Hematopoietic multipotent progenitor cell treated with erythropoietin and hydrocortisone succinate and interleukin-3 and kit ligand, for 6 days (in vitro differentiated cells): ENCODE results near the gene ACER3.
"Not testable (repeated sequence)": the region's sequence is repeated elsewhere in the genome, so short reads cannot be mapped to it uniquely, and the experiment has no call there.

Experiments
- DNase-seq: peaks from one replicate; pipeline ENCODE4 v3.0.0-alpha.2; 2015

Gene ACER3

DNA sequence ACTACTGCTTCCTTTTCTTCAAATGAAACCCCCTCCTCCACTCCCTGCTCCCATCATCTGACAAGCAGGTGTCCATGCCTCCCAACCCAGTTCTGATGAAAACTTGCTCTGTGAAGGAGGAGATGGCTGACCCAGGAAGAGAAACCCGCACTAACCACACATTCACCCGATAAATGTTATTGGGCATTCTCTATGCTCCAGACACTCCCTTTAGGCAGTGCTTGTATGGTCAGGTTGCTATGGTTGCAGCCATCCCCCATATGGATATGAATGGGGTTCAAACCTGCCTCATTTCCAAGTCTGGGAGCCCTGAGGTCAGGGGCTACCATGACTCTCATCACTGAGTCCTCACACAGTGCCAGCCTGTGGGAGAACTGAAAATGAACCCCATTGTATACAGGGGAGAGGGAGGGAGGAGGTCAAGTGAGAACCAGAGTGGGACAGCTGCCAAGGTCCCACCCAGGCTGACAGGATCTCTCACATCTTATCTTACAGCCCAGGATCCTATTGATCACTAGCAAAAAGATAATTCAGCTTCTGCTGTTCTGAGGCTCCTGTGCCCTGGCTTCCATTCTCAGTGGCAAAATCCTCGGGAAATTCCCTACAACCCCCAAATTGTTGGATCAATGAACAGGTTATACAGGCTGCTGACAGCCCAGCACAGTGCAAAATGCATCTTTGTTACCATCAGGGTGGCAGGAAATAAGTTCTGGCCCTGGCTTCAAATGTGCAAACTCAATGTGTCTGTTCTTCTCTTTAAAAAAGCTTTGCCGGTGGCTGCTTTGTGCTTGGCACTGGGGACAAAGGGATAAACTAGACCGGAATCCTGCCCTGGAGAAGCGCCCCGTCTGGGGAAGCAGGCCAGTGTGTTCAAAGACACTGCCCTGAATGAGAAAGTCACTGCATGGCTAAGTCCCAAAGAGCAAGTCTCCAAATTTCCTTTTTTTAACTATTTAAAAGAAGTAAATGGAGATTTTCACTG lies 22.7 kb upstream of the ACER3 start:
- peak; percentile 61 for DNase-seq

GRCh38 chr11:76838678-76839068 lies 22.0 kb upstream of the ACER3 start:
- DNase-seq = no peak

- no peak for DNase-seq
Measured at GRCh38 chr11:76839311-76839710, 21.4 kb upstream of the ACER3 start.

GRCh38 chr11:76841923-76842452 lies 18.7 kb upstream of the ACER3 start:
- DNase-seq = no peak

DNA sequence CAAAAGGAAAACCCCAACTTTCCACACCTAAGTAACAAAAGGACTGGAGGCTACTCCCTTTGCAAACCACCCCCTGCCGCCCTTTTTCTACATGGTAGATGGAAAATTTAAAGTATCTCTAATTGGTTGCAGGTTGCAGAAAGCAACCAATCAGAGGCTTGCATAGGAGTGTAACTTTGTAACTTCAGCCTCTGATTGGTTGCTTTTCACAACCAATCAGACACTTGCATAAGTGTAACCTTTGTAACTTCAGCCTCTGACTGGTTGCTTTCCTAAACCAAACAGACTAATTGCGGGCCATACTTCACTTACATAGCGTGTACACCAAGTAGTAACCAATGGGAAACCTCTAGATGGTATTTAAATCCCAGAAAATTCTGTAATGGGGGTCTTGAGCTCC lies 16.8 kb upstream of the ACER3 start:
- no peak for DNase-seq

DNA sequence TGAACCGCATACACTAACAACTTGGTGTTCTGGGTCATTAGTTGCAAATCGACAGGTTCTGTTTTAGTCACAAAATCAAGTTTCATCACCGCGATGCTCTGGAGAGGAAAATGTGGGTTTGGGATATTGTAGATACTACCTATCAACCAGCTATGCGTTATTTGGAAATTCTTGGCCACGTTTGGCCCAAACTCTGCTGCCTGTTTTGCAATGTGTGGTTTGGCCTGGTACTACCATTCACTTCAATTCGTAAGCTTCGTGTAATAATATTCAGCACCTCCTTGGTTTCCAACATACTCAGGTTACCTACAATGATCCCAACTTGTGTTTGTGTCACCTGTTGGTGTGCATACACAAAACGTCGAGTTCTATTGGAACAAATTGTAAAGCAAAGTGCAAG lies 16.2 kb upstream of the ACER3 start:
- no peak for DNase-seq

DNA sequence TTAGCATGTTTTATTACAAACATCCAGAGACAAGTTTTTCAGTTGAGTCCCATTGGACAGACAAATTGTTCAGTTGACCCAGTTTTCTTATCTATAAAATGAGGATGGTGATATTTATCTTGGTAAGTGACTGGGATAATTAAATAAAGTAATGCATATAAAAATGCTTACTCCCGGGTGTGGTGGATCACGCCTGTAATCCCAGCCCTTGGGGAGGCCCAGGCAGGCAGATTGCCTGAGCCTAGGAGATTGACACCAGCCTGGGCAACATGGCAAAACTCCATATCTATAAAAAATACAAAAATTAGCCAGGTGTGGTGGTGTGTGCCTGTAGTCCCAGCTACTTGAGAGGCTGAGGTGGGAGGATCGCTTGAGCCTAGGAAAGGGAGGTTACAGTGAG lies 15.6 kb upstream of the ACER3 start:
- no peak for DNase-seq

GRCh38 chr11:76846441-76846840 lies 14.3 kb upstream of the ACER3 start:
- no peak for DNase-seq

DNA sequence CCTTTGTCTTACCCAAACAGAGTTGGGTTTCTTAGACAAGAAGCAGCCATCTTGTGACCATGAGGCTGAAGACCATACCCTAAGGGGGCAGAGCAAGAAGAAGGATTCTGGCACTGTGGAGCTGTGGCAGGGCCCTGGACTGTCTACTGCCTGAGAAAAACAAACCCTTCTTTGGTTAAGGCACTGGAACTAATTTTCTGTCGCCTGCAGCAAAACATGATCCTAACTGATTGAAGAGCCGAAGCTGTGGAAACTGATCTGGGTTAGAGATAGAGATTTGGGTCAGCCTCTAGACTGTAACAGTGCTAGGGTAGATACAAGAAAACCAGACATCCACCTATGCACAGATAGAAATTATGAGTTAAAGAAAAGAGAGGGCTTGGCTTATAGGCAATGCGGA lies 11.3 kb upstream of the ACER3 start:
- DNase-seq = no peak

- DNase-seq = peak; percentile 71
Measured at GRCh38 chr11:76850130-76850529, 10.6 kb upstream of the ACER3 start.

DNA sequence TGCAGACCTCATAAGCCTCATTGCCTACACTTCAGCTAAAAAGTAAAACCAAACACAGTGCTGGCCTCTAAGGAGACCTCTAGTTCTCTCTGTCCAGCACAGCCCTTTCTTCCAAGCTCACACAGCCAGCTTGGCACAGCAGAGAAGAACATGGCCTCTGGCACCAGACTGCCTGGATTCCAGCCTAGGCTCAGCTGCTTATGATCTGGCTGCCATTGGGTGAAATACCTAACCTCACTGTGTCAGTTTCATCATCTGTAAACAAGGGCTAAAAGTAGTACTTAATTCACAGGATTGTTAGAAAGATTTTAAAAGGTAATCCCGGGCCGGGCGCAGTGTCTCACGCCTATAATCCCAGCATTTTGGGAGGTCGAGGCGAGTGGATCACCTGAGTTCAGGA lies 9.9 kb upstream of the ACER3 start:
- DNase-seq = no peak

DNA sequence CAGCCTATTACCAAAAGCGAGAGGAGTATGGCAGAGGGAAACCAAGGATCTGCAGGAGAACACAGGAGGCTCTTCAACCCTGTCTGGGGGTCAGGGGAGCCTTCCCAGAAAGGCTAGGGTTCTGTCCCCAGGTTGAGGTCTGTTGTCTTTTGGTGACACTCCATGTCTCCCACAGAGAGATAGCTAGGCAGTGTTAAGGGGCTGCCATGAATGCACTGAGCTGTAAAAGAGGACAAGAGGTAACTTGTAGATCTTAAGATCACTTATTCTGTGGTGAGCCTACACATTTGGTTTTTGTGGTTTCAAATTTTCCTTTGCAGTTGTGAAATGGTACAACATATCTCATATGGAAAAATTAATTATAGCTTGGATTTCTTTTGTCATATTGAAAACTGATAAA lies 6.0 kb upstream of the ACER3 start:
- peak; percentile 16 for DNase-seq

GRCh38 chr11:76855670-76856069 lies 5.0 kb upstream of the ACER3 start:
- not testable (repeated sequence) for DNase-seq

GRCh38 chr11:76856106-76856505 lies 4.6 kb upstream of the ACER3 start:
- no peak for DNase-seq

GRCh38 chr11:76856571-76856970 lies 4.1 kb upstream of the ACER3 start:
- no peak for DNase-seq

DNA sequence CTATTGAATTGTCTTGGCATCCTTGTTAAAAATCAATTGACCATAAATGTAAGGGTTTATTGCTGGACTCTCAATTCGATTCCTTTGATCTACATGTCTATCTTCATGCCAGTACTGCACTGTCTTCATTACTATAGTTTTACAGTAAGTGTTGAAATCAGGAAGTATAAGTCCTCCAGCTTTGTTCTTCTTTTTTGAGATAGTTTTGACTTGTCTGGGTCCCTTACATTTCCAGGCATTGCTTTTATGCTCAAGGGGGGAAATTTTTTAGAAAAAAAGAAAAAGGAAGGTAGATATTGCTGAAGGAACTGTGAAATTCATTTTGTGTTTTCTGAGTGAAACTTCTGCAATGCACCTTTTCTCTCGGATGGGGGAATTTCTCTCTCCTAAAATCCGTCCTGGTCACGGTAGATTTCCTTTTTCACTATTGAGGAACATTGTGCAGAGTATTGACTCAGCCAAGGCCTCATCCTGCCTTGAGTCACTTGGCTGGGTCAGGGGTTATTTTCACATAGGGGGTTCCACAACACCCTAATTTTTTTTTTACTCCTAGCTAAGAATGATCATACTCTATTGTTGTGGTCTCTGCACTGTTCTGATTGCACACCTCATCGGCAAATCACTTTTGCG lies 2.8 kb upstream of the ACER3 start:
- DNase-seq = peak; percentile 42

GRCh38 chr11:76859708-76860227 lies 950 bp upstream of the ACER3 start:
- DNase-seq = no peak

- peak; percentile 34 for DNase-seq
Measured at GRCh38 chr11:76861490-76861953, 804 bp downstream of the ACER3 start.

- DNase-seq = not testable (repeated sequence)
Measured at GRCh38 chr11:76862794-76863193, 2.1 kb downstream of the ACER3 start.

- peak; percentile 74 for DNase-seq
Measured at GRCh38 chr11:76863196-76863777, 2.6 kb downstream of the ACER3 start.

- no peak for DNase-seq
Measured at GRCh38 chr11:76872959-76873827, 12.5 kb downstream of the ACER3 start.

- no peak for DNase-seq
Measured at GRCh38 chr11:76878014-76878413, 17.3 kb downstream of the ACER3 start.
